ENCODE measurements around the gene ZFYVE9.

DNA sequence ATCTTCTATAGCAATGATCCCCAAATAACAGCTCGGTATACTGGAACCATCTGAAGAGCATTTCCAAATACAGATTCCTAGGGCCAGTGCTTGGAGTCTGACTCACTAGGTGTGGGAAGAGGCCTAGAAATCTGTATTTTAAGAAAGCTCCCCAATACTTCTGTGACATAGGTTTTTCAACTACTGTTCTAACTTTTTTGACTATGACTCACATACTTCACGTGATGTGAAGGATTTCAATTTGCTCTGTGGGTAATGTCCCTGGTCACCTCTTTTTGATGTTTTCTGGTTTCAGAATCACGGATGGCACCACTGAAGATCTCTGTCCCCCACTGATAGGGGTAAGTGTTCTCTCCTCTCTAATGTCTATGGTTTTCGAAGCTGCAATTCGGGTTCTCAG lies 251.3 kb downstream of the ZFYVE9 start:
- TF ChIP-seq, protein P1, sequence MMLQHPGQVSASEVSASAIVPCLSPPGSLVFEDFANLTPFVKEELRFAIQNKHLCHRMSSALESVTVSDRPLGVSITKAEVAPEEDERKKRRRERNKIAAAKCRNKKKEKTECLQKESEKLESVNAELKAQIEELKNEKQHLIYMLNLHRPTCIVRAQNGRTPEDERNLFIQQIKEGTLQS (CRISPR knock-in tag; conservative IDR thresholded peaks at IDR 0.05), result no peak
- TF ChIP-seq, protein P2, sequence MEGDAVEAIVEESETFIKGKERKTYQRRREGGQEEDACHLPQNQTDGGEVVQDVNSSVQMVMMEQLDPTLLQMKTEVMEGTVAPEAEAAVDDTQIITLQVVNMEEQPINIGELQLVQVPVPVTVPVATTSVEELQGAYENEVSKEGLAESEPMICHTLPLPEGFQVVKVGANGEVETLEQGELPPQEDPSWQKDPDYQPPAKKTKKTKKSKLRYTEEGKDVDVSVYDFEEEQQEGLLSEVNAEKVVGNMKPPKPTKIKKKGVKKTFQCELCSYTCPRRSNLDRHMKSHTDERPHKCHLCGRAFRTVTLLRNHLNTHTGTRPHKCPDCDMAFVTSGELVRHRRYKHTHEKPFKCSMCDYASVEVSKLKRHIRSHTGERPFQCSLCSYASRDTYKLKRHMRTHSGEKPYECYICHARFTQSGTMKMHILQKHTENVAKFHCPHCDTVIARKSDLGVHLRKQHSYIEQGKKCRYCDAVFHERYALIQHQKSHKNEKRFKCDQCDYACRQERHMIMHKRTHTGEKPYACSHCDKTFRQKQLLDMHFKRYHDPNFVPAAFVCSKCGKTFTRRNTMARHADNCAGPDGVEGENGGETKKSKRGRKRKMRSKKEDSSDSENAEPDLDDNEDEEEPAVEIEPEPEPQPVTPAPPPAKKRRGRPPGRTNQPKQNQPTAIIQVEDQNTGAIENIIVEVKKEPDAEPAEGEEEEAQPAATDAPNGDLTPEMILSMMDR (IDR thresholded peaks at IDR 0.05), result no peak
- TF ChIP-seq CREB1 (CRISPR knock-in tag; IDR thresholded peaks at IDR 0.05), result no peak
- TF ChIP-seq, protein P3, sequence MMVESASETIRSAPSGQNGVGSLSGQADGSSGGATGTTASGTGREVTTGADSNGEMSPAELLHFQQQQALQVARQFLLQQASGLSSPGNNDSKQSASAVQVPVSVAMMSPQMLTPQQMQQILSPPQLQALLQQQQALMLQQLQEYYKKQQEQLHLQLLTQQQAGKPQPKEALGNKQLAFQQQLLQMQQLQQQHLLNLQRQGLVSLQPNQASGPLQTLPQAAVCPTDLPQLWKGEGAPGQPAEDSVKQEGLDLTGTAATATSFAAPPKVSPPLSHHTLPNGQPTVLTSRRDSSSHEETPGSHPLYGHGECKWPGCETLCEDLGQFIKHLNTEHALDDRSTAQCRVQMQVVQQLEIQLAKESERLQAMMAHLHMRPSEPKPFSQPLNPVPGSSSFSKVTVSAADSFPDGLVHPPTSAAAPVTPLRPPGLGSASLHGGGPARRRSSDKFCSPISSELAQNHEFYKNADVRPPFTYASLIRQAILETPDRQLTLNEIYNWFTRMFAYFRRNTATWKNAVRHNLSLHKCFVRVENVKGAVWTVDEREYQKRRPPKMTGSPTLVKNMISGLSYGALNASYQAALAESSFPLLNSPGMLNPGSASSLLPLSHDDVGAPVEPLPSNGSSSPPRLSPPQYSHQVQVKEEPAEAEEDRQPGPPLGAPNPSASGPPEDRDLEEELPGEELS (CRISPR knock-in tag; IDR thresholded peaks at IDR 0.05), result no peak
- no peak for TF ChIP-seq SP1 (CRISPR knock-in tag; conservative IDR thresholded peaks at IDR 0.05)
- TF ChIP-seq RELA (CRISPR knock-in tag; IDR thresholded peaks at IDR 0.05; ENCODE audit: borderline replicate concordance), result no peak
- TF ChIP-seq, protein P4, sequence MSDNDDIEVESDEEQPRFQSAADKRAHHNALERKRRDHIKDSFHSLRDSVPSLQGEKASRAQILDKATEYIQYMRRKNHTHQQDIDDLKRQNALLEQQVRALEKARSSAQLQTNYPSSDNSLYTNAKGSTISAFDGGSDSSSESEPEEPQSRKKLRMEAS (CRISPR knock-in tag; IDR thresholded peaks at IDR 0.05), result no peak
- TF ChIP-seq JUN (CRISPR knock-in tag; IDR thresholded peaks at IDR 0.05), result no peak
- no peak for TF ChIP-seq KAT7 (CRISPR knock-in tag; IDR thresholded peaks at IDR 0.05; ENCODE audit: borderline replicate concordance)

Data from WTC11 (cell line).